Retina (tissue), 1 donor: ENCODE measurements around the gene UHRF1.
"Not testable (repeated sequence)": the region's sequence is repeated elsewhere in the genome, so short reads cannot be mapped to it uniquely, and the experiment has no call there.

Experiments
- DNase-seq: peaks from one replicate; pipeline ENCODE4 v3.0.0-alpha.2; 2016

UHRF1 gene

DNA sequence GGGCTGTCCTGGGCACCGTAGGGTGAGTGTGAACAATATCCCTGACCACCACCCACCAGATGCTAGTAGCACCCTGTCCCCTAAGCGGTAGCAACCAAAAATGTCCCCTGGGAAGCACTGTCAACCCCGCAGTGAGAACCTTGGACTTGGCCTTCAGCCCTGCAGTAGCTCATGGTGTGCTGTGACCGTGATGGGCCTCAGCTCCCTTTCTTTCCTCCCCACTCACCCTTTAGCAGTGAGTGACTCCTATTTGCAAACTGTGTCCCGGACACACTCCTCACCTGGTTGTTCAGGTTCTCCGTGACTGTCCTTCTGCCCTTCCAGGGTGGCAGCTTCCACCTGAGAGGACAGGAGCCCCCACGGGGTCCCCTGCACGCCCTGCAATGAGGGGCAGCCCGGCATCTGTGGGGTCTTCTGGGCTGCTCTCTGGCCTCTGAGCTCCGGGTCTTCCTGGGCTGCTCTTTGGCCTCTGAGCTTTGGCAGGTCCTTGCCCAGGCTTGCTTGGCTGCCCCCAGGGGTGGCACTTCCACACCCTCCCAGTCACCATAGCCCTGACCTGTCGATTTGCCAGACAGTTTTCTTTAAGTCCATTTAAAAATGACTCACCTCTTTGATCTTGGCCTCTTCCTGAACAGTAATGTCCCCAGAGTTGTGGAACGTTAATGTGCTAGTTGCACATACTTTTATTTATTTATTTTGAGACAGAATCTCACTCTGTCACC, 63.4 kb downstream of the UHRF1 start:
- no peak for DNase-seq

DNA sequence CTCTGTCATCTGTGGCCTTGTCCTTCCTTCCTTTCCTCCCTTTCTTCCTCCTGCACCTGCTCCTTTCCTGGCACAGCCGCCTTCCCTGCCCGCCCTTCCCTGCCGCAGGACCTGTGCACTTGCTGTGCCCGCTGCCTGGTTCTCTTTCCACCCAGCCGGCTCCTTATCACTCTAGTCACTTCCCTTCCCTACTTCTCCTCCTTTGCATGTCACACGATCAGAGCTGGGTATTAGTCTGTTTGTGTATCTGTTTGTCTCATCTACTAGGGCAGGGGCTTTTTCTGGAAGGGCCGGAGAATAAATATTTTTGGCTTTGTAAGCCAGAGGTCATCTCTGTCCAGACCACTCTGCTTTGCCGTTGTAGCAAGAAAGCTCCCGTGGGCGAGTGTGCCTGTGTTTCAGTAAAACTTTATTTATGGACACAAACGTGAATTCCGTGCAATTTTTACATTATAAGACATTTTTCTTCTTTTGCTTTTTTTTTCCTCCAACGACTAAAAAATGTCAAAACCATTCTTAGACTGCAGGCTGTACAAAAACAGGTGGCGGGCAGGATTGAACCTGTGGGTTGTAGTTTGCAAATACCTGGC, 65.7 kb downstream of the UHRF1 start:
- no peak for DNase-seq

DNA sequence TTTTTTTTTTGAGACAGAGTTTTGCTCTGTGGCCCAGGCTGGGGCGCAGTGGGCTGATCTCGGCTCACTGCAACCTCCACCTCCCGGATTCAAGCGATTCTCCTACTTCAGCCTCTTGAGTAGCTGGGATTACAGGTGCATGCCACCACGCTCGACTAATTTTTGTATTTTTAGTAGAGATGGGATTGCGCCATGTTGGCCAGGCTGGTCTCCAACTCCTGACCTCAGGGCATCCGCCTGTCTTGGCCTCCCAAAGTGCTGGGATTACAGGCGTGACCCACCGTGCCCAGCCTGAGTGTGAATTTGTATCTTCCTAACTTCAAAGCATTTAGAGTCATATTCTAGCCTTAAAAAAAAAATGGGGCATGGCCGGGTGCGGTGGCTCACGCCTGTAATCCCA, 66.3 kb downstream of the UHRF1 start:
- not testable (repeated sequence) for DNase-seq

DNA sequence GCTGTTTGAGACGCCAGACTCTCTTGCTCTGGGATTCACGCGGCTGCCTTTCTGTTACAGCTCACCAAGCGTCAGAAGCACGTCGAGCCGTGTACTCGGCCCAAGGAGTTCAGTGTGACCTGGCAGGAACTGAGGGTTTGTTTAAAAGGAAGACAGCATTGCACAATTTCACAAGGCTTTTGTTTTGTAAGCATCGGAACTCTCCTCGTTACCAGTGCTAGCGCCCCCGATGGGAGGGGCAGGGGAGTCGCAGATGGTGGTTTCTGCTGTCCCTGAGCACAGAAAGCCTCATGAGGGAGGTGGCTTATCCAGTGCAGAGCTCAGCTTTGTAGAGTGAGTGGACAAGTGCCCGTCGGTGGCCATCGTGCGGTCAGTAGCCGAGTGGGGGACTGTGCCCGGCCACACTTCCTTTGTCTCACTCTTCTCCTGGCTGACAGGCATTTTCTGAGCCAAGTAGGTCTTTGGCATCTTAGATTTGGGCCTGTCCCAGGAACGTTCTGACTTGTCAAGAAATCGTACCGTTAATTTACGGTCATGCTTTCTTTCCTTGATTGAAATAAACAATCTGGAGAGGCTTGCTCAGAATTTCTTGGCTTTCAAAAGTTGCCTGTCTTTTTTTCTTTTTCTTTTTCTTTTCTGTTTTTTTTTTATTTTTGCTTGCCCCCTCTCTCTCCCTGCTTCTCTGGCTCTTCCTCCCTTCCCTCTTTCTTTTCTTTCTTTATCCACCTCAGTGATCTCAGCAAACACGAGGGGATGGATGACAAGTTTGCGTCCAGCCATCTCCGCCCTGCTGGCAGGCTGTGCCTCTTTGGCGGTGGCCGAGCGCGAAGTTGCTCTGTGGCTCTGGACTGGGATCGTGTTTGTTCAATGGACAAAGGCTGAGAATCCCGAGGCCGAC, 67.3 kb downstream of the UHRF1 start:
- no peak for DNase-seq

DNA sequence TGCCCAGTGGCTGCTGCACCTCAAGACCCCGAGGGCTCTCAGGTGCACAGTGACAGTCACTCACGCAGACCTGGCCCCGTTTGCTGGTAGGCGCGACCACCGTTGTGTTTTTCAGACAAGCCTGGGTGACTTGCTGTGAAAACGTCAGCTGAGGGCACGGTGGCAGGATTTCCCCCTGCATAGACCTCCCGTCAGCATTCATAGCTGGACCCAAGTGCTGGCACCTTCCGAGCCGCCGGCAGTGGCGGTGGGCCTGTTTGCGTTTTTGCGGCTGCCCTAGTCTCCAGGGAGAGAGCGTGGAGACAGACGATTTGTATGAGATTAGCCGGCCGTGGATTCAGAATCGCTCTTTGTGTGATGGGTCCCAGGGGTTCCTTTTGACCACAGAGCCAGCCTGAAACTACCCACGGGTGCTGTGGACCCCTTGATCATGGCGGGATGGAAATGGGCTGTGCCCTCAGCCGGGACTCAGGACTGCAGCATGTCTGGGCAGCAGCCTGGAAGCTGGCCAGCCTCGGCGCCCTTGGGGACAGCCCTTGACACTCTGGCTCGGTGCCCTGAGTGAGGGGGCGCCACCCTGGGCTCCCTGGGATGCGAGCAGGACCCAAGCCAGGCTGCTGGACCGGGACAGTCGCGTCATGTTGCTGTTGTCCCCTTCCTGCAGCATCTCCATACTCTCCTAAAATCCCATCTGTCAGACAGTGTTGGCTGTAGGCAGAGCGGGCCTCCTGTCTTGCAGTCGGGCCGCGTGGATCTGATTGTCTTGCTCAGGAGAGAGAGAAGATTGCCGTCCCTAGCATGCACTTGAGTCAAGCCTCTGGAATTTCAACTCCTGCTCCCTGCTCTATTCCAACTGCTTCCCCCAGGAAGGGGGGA, 68.2 kb downstream of the UHRF1 start:
- peak; percentile 68 for DNase-seq

DNA sequence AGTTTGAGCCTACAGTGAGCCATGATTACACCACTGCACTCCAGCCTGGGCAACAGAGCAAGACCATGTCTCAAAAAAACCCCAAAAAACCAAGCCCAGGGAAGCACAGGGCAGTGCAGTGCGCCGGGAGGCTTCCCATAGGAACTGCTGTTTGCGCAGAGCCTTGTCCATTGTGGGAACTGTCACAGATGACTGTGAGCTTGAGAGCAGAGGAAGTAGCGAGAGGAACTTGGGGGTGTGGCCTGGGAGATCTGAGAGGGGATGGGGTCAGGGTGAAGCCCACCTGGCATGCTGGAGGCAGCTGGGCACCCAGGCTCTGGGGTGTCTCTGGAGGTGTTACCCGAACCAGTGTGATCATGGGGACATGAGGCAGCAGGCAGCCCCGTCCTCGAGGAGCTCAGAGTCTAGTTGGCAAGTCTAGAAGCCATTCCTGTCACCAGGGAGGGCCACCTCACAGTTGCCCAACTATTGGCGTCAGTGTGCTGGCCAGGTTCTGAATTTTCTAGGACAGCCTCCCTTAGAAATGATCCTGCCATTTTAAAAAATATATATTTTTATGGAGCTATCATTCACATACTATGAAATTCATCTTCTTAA, 70.0 kb downstream of the UHRF1 start:
- no peak for DNase-seq

DNA sequence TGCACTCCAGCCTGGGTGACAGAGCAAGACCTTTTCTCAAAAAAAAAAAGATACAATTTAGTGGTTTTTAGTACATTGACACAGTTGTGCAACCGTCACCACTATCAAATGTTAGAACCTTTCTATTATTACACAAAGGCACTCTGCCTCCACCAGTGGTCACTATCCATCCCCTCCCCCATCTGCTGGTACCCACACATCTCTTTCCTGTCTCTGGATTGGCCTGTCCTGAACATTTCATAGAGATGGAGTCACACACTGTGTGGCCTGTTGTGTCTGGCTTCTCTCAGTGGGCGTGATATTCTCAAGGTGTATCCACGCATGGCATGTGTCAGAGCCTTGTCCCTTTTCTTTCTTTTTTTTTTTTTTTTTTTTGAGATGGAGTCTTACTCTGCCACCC, 70.8 kb downstream of the UHRF1 start:
- no peak for DNase-seq

DNA sequence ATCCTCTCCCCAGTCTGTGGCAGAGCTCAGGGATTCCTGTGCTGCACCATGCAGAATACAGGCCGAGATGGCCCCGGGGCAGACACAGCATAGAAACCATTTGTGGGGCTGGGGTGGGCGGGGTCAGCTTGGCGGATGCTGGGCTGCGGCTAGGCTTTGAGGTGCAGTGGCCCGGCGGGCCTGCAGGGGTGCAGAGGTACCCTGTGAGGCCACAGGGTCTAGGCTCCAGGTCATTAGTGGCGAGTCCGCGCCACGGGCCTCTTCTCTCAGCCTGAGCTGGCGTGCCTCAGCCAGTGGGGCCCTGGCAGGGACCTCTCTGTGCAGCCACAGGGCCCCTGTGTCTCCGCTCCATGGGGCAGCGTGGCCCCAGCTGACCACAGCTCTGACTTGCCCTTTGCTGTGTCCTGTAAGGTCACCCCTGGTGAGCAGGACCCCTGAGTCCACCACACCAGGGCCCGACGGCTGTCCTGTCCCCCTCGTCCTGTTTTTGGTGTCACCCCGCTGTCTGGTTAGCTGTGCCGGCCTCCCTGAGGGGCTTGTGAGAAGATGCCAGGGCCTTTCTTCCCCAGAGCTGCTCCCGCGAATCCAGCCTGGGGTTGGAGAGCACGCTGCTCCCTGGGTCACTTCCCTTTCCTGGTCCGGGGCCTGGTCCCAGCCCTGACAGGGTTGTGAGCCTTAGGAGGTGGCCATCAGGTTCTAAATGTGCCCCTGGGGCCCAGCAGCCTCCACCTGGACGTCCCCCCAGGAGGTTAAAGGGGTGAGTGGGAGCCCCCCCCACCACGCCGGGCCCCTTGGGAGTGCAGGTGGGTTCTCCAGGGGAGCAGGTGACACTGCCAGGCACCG, 71.8 kb downstream of the UHRF1 start:
- DNase-seq: peak; percentile 21

DNA sequence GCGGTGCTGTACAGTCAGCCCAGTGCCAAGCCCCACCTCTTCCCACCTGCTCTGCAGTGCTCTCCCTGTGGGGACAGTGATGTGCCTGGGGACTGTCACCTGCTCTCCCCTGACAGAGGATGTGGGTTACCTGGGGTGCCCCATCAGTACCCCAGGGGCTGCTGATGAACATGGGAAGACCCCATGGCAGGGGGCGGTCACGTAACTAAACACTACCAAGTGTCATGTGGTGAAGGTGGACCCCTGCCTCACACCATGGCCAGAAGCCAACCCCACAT, 72.3 kb downstream of the UHRF1 start:
- DNase-seq: no peak

DNA sequence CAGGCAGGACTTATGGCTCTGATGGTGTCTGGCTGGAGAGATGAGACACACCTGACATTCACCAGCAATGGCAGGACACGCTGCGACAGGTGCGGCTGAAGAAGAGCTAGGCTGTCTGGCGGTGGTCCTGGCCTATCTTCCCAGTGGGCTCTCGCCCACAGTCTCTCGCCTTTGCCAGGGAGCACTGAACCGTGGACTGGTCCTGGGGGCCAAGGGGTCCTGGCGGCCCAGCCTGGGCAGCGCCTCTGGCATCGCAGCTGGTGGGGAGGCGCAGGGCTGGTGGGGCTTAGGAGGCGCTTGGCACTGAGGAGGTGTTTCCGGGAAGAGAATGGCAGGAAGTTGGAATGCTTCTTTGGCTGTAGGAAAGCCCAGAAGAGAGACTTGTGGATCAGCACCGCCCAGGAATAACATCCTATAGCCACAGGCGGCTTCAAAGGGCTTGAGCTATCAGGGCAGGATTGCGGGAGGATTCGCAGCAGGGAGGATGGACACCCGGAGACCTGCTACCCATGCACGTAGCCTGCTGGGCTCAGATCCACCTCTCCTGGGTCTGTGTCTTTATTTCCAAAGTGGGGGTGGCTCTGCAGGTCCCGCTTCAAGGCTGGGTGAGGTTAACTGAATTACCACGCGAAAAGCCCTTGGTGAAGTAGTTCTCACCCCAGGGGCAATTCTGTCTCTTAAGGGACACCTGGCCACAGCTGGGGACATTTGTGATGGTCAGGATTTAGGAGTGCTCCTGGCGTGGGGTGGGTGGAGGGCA, 74.2 kb downstream of the UHRF1 start:
- DNase-seq: no peak

DNA sequence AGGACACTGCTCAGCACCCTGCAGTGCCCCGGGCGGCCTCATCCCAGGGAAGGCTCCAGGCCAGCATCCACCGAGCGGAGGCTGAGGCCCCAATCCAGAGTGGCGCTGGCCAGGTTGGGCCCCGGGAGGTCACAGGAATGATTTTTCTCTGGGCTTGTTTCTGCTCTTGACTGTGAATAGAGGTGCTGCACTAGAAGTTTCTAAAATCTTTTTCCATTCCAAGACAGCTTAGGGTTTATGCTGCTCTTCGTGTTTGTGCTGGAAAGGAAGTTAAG, 74.7 kb downstream of the UHRF1 start:
- DNase-seq: no peak

DNA sequence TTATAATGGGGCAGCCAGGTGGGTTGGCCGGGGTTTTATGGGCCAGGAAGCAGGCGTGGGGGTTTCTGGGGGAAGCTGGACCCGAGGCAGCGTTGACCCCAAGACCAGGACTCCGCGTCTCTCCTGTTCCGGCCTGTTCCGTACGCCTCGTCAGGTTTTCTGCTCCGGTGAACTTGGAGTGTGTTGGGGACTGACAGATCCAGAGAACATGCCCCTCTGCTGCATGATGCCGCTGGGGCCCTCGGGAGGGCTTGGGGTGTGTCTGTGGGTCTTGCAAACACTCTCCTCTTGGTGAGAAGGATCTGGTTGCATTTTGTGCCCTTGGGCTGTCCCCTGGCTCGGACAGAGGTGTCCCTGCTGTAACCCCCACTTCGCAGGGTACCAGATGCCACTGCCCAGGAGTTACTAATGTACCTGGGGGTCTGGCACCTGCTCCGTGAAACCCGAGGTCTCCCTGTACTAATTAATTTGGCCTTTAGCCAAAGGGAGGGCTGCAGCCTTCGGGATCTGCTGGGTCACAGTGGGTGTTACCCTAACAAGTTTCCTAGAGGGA, 75.2 kb downstream of the UHRF1 start:
- DNase-seq: peak; percentile 89

DNA sequence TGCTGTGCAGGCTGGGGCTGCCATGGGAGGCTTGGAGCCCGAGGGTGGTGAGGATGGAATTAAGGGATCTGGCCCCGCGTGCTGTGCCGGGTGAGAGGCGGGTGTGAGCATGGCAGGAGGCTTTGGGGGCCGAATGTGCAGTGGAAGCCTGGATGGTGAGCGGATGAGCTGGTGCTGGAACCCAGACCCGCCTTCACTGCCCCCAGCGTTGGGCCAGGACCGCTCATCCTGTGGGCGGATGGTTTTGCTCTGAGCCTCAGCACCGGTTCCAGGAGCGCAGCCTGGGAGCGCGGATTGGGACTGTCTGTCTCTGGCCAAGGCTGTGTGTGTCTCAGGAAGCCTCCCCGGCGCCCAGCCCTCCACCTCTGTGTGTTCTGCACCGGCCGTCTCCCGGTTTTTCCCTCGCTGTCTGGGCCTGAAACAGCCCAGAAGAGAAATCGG, 76.3 kb downstream of the UHRF1 start:
- DNase-seq: peak; percentile 44

DNA sequence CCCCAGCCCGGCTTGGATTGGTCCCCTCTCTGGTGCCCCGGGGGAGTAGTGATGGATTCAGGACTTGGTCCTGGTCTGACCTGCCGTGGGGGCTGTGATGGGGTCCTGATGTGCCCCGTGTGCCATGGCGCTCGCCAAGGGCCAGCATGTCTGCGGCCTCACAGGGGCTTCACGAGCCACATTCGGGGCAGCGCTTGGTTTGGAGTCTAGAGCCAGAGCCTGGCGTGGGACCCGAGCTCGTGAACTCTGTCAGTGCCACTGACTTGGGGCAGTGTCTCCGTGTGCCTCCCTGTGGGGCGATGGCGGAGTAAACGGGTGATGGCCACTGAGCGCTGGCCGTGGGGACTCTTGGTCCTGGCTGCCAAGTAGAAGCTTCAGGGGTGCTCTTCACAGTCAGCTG, 76.8 kb downstream of the UHRF1 start:
- DNase-seq: peak; percentile 49

DNA sequence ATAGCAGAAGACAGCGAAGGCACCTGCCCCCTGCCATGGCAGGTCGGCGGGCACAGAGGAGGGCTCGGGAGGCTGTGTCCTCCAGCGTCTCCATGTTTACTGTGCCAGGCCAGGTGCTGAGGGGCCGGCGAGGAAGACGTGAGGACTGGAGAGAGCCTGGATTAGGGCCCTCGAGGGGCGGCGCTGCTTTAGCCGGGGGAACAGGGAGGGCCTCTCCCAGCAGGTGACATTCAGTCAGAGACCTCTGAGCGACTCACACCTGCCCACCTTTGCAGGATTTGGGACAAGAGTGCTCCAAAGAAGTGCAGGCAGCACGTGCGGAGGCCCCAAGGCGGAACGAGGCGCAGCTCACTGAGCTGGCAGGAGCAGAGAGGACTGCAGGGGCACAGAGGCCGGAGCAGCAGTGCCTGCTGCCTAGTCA, 77.2 kb downstream of the UHRF1 start:
- DNase-seq: peak; percentile 49

DNA sequence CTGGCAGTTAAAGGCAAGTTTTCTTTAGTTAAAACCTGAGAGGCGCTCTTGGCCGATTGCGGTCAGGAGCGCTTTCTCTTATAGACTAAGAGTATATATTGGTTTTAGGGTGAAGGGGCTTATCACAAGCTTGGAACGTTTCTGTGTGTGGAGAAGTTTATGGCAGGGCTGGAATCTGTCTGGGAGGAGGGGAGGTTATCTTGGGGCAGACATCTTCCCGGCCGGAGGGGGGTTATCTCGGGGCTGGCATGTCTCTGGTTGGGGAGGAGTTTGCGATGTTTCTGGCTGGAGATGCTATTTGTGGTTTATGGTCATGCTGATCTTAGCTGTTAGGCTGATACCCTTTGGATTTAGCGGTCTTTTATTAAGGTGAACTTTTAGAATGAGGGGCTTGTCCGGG, 78.0 kb downstream of the UHRF1 start:
- no peak for DNase-seq

DNA sequence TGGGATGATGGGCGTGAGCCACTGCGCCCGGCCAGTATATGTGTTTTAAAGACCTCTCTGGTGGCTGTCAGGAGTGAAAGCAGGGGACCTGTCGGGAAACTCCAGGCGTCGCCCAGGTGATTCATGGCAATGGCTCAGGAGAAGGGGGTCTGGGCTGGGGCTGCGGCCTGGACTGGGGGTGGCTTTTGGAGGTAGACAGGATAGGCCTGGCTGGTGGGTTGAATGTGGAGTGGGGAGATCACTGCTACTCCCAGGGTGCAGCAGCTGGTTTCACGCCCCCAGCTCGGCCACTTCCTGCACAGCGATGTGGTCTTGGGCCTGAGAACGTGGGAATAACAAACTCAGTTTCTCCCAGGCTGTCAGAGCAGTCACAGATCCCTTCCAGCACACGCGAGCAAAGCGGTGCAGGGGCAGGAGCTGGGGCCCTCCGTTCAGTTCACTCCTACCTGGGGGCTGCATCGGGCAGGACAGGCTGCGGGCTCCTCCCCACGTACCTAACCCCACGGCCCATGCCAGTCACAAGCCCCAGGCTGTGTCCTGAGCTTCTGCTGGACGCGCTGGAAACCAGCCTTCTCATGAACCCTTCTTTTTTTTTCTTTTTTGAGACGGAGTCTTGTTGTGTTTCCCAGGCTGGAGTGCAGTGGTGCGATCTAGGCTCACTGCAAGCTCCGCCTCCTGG, 78.5 kb downstream of the UHRF1 start:
- DNase-seq: no peak

DNA sequence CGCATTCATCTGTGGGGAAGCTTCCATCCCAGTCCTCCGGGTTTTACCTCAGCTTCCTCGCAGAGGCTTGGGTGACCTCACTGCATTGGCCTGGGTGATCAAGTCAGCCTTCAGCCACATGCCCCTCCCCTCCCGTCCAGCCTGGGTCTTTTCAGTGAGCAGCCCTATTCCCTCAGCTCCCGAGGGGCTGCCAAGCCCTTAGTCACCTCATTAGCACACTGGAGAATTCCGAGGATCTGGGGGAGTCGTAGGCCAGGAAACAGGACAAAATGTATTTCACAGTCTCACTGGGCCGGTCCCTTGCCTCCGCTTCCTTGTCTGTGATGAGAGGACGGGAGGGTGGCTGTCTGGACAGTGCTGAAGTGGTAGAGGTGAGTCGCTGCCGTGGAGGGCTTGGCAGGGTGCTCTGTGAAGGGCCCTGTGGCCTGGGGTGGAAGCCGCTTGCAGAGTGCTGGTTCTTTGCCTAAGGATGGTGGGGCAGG, 79.5 kb downstream of the UHRF1 start:
- no peak for DNase-seq

DNA sequence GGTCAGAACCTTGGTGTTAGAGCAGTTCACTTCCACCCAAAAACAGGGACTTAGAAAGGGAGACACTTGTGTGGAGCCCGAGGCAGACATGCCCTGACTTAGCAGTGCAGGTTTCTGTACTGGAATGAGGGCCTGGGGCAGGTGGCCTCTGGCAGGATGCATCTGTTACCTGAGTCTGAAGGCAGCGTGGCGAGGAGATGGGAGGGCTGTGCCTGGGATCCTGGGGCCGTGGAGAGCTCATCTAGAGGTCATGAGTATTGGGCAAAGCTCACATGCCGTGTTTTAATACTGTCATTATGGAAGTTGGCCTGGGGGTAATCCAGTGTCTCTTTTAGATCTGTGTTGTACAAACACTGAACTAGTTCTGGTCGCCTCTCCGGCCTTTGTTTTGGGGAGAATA, 81.0 kb downstream of the UHRF1 start:
- DNase-seq: no peak

DNA sequence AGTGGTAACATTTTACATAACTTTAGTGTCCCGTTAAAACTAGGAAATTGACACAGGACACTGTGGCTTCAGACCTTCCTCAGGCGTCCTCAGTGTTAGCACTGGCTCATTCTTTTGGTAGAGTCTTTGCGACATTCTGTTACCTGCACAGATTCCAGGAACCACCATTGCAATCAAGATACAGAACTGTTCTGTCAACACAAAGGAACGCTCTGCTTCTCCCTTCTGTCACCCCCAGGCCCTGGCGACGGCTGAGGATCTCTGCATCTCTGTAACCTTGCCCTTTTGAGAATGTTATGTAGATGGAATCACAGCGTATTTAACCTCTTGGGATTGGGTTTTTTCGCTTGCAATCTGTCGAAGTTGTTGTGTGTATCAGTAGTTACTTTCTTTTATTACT, 82.2 kb downstream of the UHRF1 start:
- no peak for DNase-seq
